Measurements from ENCODE around the gene CSF3.

The CSF3 gene

GRCh38 chr17:40015005-40015997 lies at the start of gene CSF3:
Gene CSF3 (plus strand): TSS chr17:40015440. CDS start chr17:40015475, 35 bp downstream.
- no peak for TF ChIP-seq CTCF (IDR thresholded peaks at IDR 0.05; ENCODE audit: low read depth, low read length, missing control alignments)
- no peak within 1 kb of the TSS for H3K4me3 ChIP-seq (replicated peaks; ENCODE audit: low read depth, low read length)
- DNase-seq (ENCODE audit: extremely low read depth, low read depth) = no peak

GRCh38 chr17:39966771-39967170 lies 48.5 kb upstream of the CSF3 start:
- DNase-seq (ENCODE audit: extremely low read depth, low read depth) = no peak
- TF ChIP-seq CTCF (IDR thresholded peaks at IDR 0.05; ENCODE audit: low read depth, low read length, missing control alignments) = no peak

GRCh38 chr17:39968761-39969160 lies 46.5 kb upstream of the CSF3 start:
- TF ChIP-seq CTCF (IDR thresholded peaks at IDR 0.05; ENCODE audit: low read depth, low read length, missing control alignments) = no peak
- no peak overlapping the region for H3K4me3 ChIP-seq (replicated peaks; ENCODE audit: low read depth, low read length)
- no peak for DNase-seq (ENCODE audit: extremely low read depth, low read depth)

More at GRCh38 chr17:39966771-39967170, 48.5 kb upstream of the CSF3 start:
- no peak overlapping the region for H3K4me3 ChIP-seq (replicated peaks; ENCODE audit: low read depth, low read length)

- no peak overlapping the region for H3K4me3 ChIP-seq (replicated peaks; ENCODE audit: low read depth, low read length)
- no peak for DNase-seq (ENCODE audit: extremely low read depth, low read depth)
- no peak for TF ChIP-seq CTCF (IDR thresholded peaks at IDR 0.05; ENCODE audit: low read depth, low read length, missing control alignments)
Observed at GRCh38 chr17:39969375-39969774, 45.9 kb upstream of the CSF3 start.

- no peak for TF ChIP-seq CTCF (IDR thresholded peaks at IDR 0.05; ENCODE audit: low read depth, low read length, missing control alignments)
- no peak overlapping the region for H3K4me3 ChIP-seq (replicated peaks; ENCODE audit: low read depth, low read length)
- no peak for DNase-seq (ENCODE audit: extremely low read depth, low read depth)
Observed at GRCh38 chr17:39970157-39970692, 45.0 kb upstream of the CSF3 start.

- TF ChIP-seq CTCF (IDR thresholded peaks at IDR 0.05; ENCODE audit: low read depth, low read length, missing control alignments) = no peak
- DNase-seq (ENCODE audit: extremely low read depth, low read depth) = no peak
- no peak overlapping the region for H3K4me3 ChIP-seq (replicated peaks; ENCODE audit: low read depth, low read length)
Observed at GRCh38 chr17:39971076-39971603, 44.1 kb upstream of the CSF3 start.

Data from HFF-Myc (cell line).